Erythroblast (primary cell): ENCODE measurements around the gene STX8.

ENCODE experiments used
- GATA1 ChIP-seq: IDR thresholded peaks from 2 replicates; pipeline ENCODE4 v1.6.1; 2011; ENCODE audit warnings: low read depth, mild to moderate bottlenecking, control low read depth, low read length, moderate library complexity
- POLR2A ChIP-seq: IDR thresholded peaks from 2 replicates; pipeline ENCODE4 v1.6.1; 2011; ENCODE audit warnings: mild to moderate bottlenecking, low read length

- TF ChIP-seq POLR2A (no peak), GATA1 (no peak)
These were observed 12.5 kb upstream of the STX8 start for GRCh38 chr17:9587969-9588656.
